GM19099 (cell line): ENCODE measurements around the gene VEGFB.

ENCODE experiments used
- POLR2A ChIP-seq: IDR thresholded peaks from 3 replicates; pipeline ENCODE4 v1.6.1; 2011; ENCODE audit warnings: low read depth; ENCODE audit not compliant: insufficient read length; ENCODE audit errors: extremely low read depth

Gene VEGFB

DNA sequence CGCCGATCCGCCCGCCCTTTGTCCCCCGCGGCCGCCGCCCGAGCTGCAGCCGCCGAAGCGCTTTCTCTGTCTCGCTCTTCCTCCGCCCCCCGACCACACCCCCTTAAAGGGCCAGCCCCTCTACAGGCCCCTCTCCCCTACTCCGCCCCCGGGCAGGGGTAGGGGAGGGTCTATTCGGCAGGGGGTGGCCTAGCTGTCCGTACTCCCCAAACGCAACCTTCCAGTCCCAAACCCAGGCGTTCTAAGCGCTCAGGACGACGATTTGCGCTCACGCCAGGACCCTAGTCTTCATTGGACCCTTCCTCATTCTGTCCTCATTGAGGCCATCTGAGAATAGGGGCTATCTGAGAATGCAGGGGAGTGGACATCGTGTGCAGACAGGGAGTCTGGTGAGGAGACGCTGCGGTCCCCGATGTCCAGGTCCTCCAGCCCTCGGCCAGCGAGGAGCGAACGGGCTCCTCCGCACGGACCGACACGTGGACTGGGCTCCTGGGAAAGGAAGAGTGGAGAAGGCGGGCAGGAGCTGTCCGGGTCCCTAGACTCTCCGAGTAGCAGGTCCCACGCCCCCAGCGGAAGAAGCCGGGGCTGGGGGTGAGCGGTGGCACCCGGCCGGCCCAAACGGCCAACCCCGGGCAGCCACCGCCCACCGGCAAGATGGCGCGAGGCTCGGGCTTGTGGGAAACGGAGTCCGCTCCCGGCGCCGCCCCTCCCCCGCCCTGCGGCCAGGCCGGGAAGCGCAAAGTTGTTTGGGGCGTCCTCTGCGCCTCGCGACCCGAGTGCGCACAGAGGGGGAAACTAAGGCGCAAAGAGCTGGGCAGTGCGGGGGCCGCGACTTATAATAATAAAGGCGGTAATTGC, 12.7 kb downstream of the VEGFB start, which contains the start of gene PPP1R14B:
Gene PPP1R14B, minus strand, starts transcription at position 73 of the 858 bp plus-strand sequence. CDS start 270 bp downstream, outside the sequence.
- peak; percentile 24 for TF ChIP-seq POLR2A

DNA sequence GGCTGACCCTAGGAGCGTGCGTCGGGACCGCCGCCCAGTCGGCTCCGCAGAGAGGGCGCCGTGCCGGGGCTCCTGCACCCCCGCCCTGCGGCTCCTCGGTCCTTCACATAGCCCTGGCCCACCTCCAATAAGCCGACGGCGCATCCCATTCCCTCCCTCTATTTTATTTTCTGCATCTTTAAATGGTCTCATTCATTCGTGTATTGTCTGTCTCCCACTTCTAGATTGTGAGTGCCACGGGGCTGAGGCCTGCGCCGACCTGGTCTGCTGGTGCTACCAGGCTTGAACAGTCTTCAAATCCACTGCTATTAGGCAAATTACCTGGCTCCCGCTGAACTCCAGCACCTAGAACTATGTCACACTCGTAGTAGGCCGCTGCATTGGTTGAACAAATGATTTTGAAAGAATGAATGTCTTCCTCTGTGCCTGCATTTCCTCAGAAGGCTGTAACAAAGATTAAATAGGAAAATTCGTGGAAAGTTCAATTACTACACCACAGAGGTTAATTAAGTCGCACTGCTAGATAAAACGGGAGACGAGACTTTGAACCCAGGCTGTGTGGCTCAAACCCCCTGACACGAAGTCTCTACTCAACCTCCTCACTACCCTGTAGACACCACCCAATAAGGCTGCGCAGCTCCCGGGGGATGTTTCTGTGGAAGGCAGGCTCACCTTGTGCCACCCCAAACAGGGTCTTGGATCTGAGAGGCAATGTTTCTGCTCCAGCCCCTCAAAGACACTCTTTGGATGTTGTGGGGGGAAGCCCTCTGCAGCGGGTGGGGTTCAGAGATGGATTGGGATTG, 13.5 kb downstream of the VEGFB start:
- no peak for TF ChIP-seq POLR2A

DNA sequence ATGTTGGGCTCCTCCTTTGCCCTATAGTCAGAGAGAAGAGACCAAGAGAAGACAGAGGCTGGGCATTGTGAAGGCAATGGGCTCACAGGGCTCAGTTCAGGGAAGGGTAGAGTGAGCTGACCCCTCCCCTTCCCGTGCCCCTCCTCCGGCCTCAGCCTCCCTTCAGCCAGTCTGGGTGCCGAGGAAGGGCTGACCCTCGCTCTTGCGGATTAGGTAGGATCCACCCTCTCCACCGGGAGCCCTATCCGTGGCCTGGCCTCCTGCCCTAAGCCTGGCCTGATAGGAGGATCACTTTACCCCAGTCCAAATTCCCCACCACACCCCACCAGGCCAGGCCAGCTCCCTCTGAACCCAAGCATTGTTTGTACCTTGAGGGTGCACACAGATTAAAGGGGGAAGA, 14.2 kb downstream of the VEGFB start:
- no peak for TF ChIP-seq POLR2A

DNA sequence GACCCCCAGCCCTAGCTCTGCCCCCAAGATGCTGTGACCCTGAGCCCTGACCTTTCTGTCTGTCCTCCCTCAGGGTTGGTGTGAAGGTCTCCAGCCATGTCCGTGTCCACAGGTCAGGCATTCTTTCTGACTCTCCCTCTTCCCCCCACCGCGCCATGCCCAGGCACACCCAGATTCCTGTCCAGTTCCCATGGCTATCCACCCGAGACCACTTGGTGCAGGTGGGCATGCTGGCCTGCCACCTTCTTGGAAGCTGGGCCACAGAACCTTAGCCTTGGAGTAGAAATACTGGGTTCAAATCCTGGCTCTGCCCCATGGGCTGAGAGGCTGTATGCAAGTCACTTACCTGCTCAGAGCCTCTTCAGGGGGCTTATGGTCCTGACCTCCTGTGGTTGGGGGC, 14.7 kb downstream of the VEGFB start:
- no peak for TF ChIP-seq POLR2A

DNA sequence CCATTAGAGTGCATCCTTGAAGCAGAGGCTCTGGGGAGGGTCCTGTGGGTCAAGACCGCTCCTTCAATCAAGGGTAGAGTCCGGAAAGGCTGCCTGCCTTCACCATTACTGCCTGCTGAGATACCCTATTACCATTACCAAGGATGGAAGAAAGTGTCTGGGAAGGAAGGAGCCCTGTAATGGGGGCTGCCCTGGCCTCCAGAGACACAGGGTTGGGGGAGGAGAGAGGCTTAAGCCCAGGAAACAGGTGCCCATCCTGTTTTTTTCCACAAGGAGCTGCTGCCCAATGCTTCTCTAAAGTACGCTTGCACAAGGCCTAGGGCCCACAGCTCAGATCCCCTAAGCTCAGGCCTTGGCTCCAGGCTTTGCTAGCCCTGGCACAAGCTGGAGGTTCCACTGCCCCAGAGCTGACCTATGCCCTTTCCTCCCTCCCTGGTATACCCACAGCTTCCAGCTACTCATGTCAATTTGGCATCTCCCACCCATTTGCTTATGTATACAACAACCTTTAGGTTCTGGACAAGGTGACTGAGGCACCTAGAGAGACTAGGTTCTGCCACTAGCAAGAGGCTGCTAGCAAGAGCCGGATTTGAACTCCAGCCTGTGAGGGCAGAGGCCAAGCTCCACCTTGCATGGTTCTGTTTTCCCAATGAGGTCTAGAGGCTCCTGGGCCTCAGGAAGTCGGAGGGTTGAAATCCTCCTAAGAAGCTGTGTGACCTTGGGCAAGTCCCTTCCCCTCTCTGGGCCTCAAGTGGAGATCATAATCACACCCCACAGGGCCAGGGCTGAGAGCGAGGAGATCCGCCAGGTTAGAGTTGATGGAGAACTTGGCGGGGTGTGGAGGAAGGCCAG, 15.4 kb downstream of the VEGFB start:
- no peak for TF ChIP-seq POLR2A

DNA sequence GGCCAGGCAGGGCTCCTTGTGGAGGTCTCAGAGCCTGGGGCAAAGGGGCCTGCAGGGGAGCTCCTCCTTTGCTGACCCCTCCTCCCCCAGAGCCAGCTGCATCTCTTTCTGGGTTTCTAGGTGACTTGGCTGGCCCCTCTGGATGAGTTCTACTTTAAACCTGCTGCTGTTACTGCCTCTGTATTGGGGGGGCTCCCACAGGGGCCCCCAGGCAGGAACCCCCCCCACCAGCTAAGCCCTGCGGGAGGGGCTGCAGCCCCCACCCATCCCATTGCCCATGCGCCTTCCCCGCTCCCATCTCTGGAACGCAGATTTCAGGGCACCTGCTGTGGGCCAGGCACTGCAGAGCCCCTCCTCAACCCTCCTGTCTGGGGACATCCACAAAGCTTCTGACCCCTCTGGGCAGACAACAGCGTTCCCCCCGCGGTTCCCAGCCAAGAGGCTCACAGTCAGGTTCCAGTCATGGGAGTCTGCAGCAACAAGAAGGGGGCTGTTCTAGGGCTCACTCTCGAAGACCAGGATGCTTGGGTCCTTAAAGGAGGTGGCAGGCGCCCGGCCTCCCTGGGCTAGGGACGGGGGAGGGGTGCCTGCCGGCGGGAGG, 16.1 kb downstream of the VEGFB start:
- TF ChIP-seq POLR2A, result no peak

DNA sequence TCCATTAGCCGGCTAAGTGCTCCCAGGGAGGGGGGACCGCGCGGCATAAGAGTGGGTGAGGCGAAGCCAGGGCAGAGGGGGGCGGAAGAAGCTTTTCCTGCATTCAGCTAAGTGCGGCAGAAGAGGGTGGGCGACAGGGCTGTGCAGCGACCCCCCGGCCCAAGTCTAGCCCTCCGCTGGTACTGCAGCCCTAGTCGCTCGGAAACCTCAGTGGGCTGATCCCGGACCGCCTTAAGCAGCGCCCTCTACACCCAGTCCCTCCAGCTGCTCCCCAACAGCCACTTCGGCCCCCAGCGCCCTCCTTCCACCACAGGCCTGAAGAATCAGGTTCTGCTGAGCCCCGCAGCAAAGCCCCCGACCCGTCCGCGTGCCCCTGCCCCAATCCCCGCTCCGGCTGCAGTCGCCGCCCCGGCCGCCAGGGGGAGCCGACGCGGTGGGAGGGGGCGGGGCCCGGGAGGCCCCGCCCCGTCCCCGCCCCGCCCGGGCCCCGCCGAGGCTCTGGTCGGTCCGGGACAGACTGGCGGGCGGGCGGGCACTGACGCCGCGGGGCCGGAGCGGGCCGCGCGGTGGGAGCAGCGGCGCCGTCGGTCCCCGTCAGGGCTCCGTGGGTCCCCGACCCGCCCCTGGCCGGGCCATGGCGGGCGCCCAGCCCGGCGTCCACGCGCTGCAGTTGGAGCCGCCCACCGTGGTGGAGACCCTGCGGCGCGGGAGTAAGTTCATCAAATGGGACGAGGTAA, 16.8 kb downstream of the VEGFB start, which contains the start of gene PLCB3:
Gene PLCB3, plus strand, starts transcription at position 515 of the 737 bp plus-strand sequence. Its CDS starts 120 bp downstream, at position 635.
- TF ChIP-seq POLR2A, result peak; percentile 48

DNA sequence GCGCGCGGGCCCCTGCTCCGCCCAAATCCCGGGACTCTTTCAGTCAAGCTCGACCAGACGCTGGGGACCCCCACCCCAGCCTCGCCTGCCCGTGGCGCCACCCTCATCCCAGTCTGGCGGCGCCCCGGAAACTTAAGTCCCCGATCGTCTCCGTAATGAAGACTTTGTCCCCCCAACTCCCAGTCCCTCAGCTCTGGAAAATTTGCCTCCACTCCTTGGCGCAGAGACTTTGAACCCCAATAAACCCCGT, 17.3 kb downstream of the VEGFB start:
- TF ChIP-seq POLR2A, result no peak

DNA sequence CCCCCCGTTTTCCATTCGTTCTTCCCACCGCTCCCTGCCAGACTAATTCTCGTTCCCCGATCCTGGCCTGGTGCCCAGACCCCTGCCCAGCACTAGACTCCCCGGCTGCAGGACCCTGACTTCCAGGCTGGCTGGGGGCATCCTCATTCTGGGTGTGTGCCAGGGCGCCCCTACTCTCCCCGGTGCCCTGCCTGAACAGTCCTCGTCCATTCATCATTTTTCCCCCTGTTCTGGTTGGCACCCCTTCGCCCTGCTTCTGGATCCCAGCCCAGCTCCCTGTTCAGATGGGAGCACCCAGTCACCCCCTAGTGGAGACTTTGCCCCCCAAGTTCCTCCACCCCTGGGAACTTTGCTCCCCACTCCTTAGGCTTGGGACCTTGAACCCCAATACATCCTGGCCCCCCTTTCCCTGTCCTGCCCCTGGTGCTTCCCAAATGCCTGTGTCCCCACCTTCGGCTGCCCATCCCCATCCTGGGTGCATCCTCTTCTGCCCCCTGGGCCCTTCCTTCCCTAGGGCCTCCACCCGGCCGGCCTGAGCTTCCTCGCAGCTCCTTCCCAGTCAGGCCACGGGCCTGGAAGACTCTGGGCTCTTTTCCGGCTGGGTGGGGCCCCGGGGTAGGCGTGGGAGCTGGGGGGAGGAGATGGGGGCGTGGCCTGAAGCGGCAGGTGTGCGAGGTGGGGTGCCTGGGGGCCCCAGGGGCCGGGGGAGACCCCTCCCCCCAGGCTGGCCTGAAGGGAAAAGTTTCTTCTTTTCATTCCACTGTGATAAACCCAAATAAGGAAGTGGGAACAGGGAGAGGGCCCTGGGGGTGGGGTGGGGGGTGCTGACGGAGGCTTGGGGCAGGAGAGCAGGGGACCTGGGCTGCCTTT, 17.9 kb downstream of the VEGFB start:
- no peak for TF ChIP-seq POLR2A

DNA sequence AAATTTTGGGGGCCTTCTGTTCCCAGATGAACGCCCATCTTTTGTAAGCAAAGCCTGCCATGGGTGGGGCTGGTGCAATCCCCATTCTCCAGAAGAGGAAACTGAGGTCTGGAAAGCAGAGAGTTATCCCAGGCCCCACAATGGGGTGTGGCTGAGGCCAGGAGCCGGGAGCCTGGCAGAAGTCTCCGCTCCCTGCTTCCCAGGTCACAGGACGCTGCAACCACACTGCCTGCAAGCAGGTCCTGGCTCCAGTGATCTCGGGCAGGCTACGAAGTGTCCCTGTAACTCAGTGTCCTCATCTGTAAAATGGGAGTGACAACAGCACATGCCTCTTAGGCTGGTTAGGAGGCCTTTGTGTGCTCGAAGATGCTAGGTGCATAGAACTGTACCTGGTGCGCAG, 18.7 kb downstream of the VEGFB start:
- TF ChIP-seq POLR2A, result no peak

DNA sequence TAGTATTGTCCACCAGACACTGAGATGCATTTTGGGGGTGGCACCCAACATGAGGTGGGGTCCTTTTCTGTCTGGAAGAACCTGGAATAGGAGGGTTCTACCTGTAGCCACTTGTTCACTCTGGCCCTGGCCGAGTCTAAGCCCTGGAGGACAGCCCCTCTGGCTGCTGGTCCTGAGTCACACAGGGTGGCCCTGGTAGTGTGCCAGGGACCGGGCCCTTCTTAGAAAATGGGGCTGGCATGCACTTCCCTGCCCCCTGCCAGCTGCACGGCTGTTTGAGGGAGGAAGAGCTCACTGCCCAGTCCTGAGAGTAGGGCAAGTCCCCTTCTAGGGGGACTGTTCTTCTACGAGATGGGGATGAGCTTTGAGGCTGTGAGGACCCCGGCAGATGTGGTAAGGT, 19.1 kb downstream of the VEGFB start:
- no peak for TF ChIP-seq POLR2A

DNA sequence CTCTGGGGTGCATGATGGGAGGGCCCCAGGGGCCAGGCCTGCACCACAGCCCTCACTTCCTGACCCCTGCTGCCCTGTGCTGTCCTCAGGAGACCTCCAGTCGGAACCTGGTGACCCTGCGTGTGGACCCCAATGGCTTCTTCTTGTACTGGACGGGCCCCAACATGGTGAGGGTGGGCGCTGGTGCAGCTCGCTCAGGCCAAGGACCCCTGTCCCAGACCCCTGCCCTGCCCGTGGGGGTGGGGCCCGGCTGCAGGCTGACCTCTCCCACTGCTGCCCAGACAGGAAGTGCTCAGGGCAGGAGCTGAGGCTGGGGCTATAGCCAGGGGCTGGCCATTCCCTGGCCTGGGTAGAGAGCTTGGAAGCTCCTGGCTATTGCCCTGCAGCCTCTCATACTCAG, 19.9 kb downstream of the VEGFB start:
- no peak for TF ChIP-seq POLR2A
